HCT116 (cell line): ENCODE data around the gene GALNS. TPM values are rescaled to one million over a fixed set of nuclear protein-coding genes. Genes with fewer than 3 reads are reported as not detected.

ENCODE experiments used
- ATAC-seq: fragments of 200-7000 bp; cut with Tn5 transposase; 2 replicates; pipeline ENCODE4 v1.9.1; 2020; ENCODE audit warnings: mild to moderate bottlenecking, moderate library complexity
- BruUV-seq: library from RNA; stranded (reverse); fragments of 400-500 nt; replicated peaks from 2 replicates; lab custom pipeline; 2021; lab: Mats Ljungman, UMichigan
- CTCF ChIA-PET: fragments of 300-600 bp; sonication (Branson Sonifier 250); formaldehyde crosslinking; loops from one replicate; lab custom pipeline; 2021; ENCODE audit warnings: antibody characterized with exemption; lab: Charles Lee
- POLR2A ChIA-PET: fragments of 300-600, 350-600 bp; sonication (Branson Sonifier 250); formaldehyde crosslinking; loops from one replicate; lab custom pipeline; 2021; ENCODE audit warnings: antibody characterized with exemption; lab: Charles Lee
- RAD21 ChIA-PET, 2 experiments: fragments of 300-600 bp; sonication (Branson Sonifier 250); formaldehyde crosslinking; loops; one replicate each; lab custom pipeline; 2023; ENCODE audit warnings: low total read pairs in 2 of 2; ENCODE audit not compliant: uncharacterized antibody in 2 of 2, unreplicated experiment in 2 of 2, low non-redundant PET in 1 of 2; lab: Charles Lee
- DNase-seq: peaks from one replicate; pipeline ENCODE4 v3.0.0-alpha.2; 2010; ENCODE audit warnings: low read depth, low spot score
- H2AFZ ChIP-seq: fragments of 200-600 bp; shearing (Covaris generic), sonication (generic); 2 replicates; pipeline ENCODE4 v1.6.1; 2017; ENCODE audit warnings: low read depth, mixed run types, mixed read lengths, antibody characterized with exemption, low read length; ENCODE audit not compliant: poor library complexity, severe bottlenecking
- H3K27ac ChIP-seq: 2 replicates; pipeline ENCODE4 v1.5.1; 2012; ENCODE audit warnings: low read depth, low read length
- H3K27me3 ChIP-seq: fragments of 200-600 bp; sonication (generic); 2 replicates; pipeline ENCODE4 v1.6.1; 2016; ENCODE audit warnings: mixed run types, low read length, mixed read lengths; ENCODE audit not compliant: insufficient read depth
- H3K36me3 ChIP-seq, 2 experiments: fragments of 200-500 bp in 1 of 2; fragments of 200-600 bp in 1 of 2; sonication (Bioruptor generic) in 1 of 2; sonication (generic) in 1 of 2; 2 replicates each; pipeline versions ENCODE4 v1.5.1 to v1.6.1; 2014 to 2016; ENCODE audit warnings: low read length in 2 of 2, inconsistent platforms in 1 of 2, mixed read lengths in 1 of 2, mixed run types in 1 of 2; ENCODE audit not compliant: insufficient read depth in 2 of 2, control insufficient read depth in 1 of 2
- H3K4me1 ChIP-seq, 2 experiments: fragments of 200-600 bp in 1 of 2; sonication (generic) in 1 of 2; 2 replicates each; pipeline versions ENCODE4 v1.5.1 to v1.6.1; 2012 to 2017; ENCODE audit warnings: low read length in 2 of 2, inconsistent platforms in 1 of 2, mild to moderate bottlenecking in 1 of 2, mixed read lengths in 1 of 2, mixed run types in 1 of 2, moderate library complexity in 1 of 2; ENCODE audit not compliant: insufficient read depth in 2 of 2, control insufficient read depth in 1 of 2
- H3K4me2 ChIP-seq: fragments of 200-600 bp; sonication (generic); 2 replicates; pipeline ENCODE4 v1.6.1; 2017; ENCODE audit warnings: mixed run types, low read length, mixed read lengths
- H3K4me3 ChIP-seq, 2 experiments: fragments of 200-600 bp in 1 of 2; sonication (generic) in 1 of 2; replicated peaks in 1 of 2; 2 replicates each; pipeline ENCODE4 v1.5.1; 2011 to 2016; ENCODE audit warnings: low read length in 2 of 2, control low read depth in 1 of 2, low read depth in 1 of 2, mild to moderate bottlenecking in 1 of 2, mixed read lengths in 1 of 2, mixed run types in 1 of 2
- H3K79me2 ChIP-seq: fragments of 200-600 bp; sonication (generic); 2 replicates; pipeline ENCODE4 v1.6.1; 2017; ENCODE audit warnings: mild to moderate bottlenecking, mixed run types, low read length, moderate library complexity, mixed read lengths; ENCODE audit not compliant: insufficient read depth
- H3K9ac ChIP-seq: fragments of 200-600 bp; sonication (generic); 2 replicates; pipeline ENCODE4 v1.6.1; 2016; ENCODE audit warnings: low read length, mixed read lengths
- H3K9me2 ChIP-seq: fragments of 200-600 bp; sonication (generic), shearing (Covaris generic); 2 replicates; pipeline ENCODE4 v1.6.1; 2017; ENCODE audit warnings: mixed run types, mild to moderate bottlenecking, moderate library complexity; ENCODE audit not compliant: insufficient read depth
- H3K9me3 ChIP-seq, 2 experiments: fragments of 200-500 bp in 1 of 2; fragments of 200-600 bp in 1 of 2; sonication (Bioruptor generic) in 1 of 2; sonication (generic) in 1 of 2; 2 replicates each; pipeline ENCODE4 v1.6.1; 2014 to 2017; ENCODE audit warnings: low read length in 2 of 2, mixed read lengths in 2 of 2, inconsistent platforms in 1 of 2, low read depth in 1 of 2, mild to moderate bottlenecking in 1 of 2, mixed run types in 1 of 2, moderate library complexity in 1 of 2; ENCODE audit not compliant: control insufficient read depth in 1 of 2, insufficient read depth in 1 of 2
- H4K20me1 ChIP-seq: fragments of 200-600 bp; sonication (generic), shearing (Covaris generic); 2 replicates; pipeline ENCODE4 v1.6.1; 2017; ENCODE audit warnings: mixed run types, mild to moderate bottlenecking, moderate library complexity; ENCODE audit not compliant: insufficient read depth
- CBX3 ChIP-seq: IDR thresholded peaks from 2 replicates; pipeline ENCODE4 v1.6.1; 2012; ENCODE audit warnings: low read depth
- CTCF ChIP-seq, 3 experiments: fragments of 200-600 bp in 1 of 3; sonication (generic) in 1 of 3; IDR thresholded peaks in 2 of 3; conservative IDR thresholded peaks in 1 of 3; 2 replicates each; pipeline ENCODE4 v1.5.1; 2012 to 2017; ENCODE audit warnings: low read depth in 2 of 3, low read length in 2 of 3, antibody characterized with exemption in 1 of 3, borderline replicate concordance in 1 of 3, control low read depth in 1 of 3, mild to moderate bottlenecking in 1 of 3, mixed read lengths in 1 of 3, mixed run types in 1 of 3, moderate library complexity in 1 of 3; ENCODE audit not compliant: insufficient read depth in 1 of 3
- ELF1 ChIP-seq: IDR thresholded peaks from 2 replicates; pipeline ENCODE4 v1.6.1; 2012; ENCODE audit warnings: low read depth, borderline replicate concordance
- JUND ChIP-seq: IDR thresholded peaks from 2 replicates; pipeline ENCODE4 v1.6.1; 2012
- SP1 ChIP-seq: IDR thresholded peaks from 2 replicates; pipeline ENCODE4 v1.6.1; 2012; ENCODE audit warnings: low read depth
- ZFX ChIP-seq: fragments of 450-650 bp; IDR thresholded peaks from 2 replicates; pipeline ENCODE4 v1.6.1; 2017
- intact Hi-C: fragments of 100-400 bp; cut with micrococcal nuclease; formaldehyde crosslinking; loops from 2 replicates; pipeline ENCODE4 v1.10.0; 2022
- total RNA-seq: library from RNA; stranded (reverse); gene quantifications from one replicate; pipeline ENCODE4 v1.2.1, GENCODE V29; 2021; ENCODE audit not compliant: unreplicated experiment

The GALNS gene
- total RNA-seq, 1 experiment from 2014 or later, result 44.6 TPM

GRCh38 chr16:88766975-88767374 lies 89.8 kb downstream of the GALNS start:
- Histone ChIP-seq H3K9me3 (no peaks in the 10 kb centered on the region), H3K4me1 (peaks cover 45 to 96% of the 10 kb centered on the region in 2 experiments)

More at GRCh38 chr16:88766975-88767374, 89.8 kb downstream of the GALNS start:
- no peak overlapping the region; the same call in 1 of the 2 replicates for H3K27ac ChIP-seq
- H2AFZ ChIP-seq, result no peak overlapping the region
- no peak overlapping the region for H3K9ac ChIP-seq
- H4K20me1 ChIP-seq, result peaks cover 19% of the 10 kb centered on the region; the same call in 1 of the 2 replicates
- CTCF ChIA-PET, result interaction anchor here (1.4 kb wide), 1 partner anchor 29 kb away, joined by 3 read pairs; no protein-coding TSS in a partner anchor
- POLR2A ChIA-PET, result no interaction called here
- no peak overlapping the region for H3K4me2 ChIP-seq
- DNase-seq (no peak), ATAC-seq (no peak)
- H3K27me3 ChIP-seq, result no peaks in the 10 kb centered on the region
- intact Hi-C loops, result no loop called here
- RAD21 ChIA-PET, result no interaction called here
- H3K79me2 ChIP-seq, result peaks cover 99% of the 10 kb centered on the region
- no peak for TF ChIP-seq SP1
- TF ChIP-seq ZFX, result no peak
- TF ChIP-seq CBX3, result no peak
- no peak for TF ChIP-seq ELF1
- no peak for TF ChIP-seq CTCF (IDR thresholded peaks at IDR 0.05 in 2 of 3, conservative IDR thresholded peaks at IDR 0.05 in 1 of 3; ENCODE audit: borderline replicate concordance in 1 of 3, insufficient read depth in 1 of 3, low read depth in 2 of 3, low read length in 2 of 3)
- TF ChIP-seq JUND, result no peak
- BruUV-seq, result no TSS peak
- peaks cover 2 to 19% of the 10 kb centered on the region in 2 experiments; a peak in 1 of 4 replicates for H3K36me3 ChIP-seq
- no peak overlapping the region for H3K4me3 ChIP-seq
- no peaks in the 10 kb centered on the region for H3K9me2 ChIP-seq
